Tibial nerve (tissue), 4 donors: ENCODE data around the gene FANCD2.

Source experiments
- EP300 ChIP-seq, 2 donors: sonication (generic); formaldehyde crosslinking; IDR thresholded peaks; one replicate each; pipeline ENCODE4 v1.6.1; 2017; ENCODE audit warnings: antibody characterized with exemption in 2 of 2, mild to moderate bottlenecking in 1 of 2
- TF ChIP-seq, protein P1 (sequence below), 5 experiments: fragments of 200-600 bp in 3 of 5; fragments of 450-650 bp in 2 of 5; sonication (generic) in 3 of 5; IDR thresholded peaks; one replicate each; pipeline ENCODE4 v1.5.1; 2016 to 2019; ENCODE audit warnings: antibody characterized with exemption in 5 of 5, mild to moderate bottlenecking in 3 of 5, moderate library complexity in 2 of 5

DNA sequence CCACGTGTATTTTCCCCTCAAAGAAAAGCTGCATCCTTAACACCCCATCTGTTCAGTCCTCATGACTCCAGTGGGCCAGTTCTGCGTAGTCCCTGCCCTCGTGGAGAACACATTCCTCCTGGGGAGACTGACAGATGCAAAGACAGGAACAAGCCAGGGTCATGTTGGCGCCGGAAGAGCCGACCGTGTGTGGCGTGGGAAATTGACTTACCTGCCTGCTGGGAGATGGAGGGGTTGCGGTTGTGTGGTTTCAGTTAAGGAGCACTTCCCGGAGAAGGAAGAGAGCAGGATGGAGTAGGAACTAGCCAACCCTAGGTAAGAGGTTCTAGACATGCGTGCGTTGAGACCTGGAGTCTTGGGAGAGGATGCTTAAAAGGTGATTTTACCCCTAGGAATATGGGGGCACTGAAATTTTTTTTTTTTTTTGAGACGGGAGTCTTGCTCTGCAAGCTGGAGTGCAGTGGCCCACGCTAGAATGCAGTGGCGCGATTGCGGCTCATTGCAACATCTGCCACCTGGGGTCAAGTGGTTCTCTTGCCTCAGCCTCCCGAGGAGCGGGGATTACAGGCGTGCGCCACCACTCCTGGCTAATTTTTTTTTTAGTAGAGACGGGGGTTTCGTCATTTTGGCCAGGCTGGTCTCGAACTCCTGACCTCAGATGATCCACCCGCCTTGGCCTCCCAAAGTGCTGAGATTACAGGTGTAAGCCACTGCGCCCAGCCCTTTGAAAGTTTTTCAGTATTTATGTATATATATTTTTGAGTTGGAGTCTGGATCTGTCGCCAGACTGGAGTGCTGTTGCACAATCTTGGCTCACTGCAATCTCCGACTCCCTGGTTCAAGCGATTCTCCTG lies 116.7 kb downstream of the FANCD2 start:
- TF ChIP-seq, protein P1, sequence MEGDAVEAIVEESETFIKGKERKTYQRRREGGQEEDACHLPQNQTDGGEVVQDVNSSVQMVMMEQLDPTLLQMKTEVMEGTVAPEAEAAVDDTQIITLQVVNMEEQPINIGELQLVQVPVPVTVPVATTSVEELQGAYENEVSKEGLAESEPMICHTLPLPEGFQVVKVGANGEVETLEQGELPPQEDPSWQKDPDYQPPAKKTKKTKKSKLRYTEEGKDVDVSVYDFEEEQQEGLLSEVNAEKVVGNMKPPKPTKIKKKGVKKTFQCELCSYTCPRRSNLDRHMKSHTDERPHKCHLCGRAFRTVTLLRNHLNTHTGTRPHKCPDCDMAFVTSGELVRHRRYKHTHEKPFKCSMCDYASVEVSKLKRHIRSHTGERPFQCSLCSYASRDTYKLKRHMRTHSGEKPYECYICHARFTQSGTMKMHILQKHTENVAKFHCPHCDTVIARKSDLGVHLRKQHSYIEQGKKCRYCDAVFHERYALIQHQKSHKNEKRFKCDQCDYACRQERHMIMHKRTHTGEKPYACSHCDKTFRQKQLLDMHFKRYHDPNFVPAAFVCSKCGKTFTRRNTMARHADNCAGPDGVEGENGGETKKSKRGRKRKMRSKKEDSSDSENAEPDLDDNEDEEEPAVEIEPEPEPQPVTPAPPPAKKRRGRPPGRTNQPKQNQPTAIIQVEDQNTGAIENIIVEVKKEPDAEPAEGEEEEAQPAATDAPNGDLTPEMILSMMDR (IDR thresholded peaks at IDR 0.05): no peak
- TF ChIP-seq EP300 (IDR thresholded peaks at IDR 0.05): no peak
